HS-5 (cell line): Measurements from ENCODE around the gene NSD2.
A peak's percentile ranks its signal among the peaks of the same experiment; 100 is the strongest.
"Not testable (repeated sequence)": the region's sequence is repeated elsewhere in the genome, so short reads cannot be mapped to it uniquely, and the experiment has no call there.

Source experiments
- DNase-seq: peaks from one replicate; pipeline ENCODE4 v3.0.0-alpha.2; 2012; ENCODE audit warnings: low read depth

NSD2 gene

DNA sequence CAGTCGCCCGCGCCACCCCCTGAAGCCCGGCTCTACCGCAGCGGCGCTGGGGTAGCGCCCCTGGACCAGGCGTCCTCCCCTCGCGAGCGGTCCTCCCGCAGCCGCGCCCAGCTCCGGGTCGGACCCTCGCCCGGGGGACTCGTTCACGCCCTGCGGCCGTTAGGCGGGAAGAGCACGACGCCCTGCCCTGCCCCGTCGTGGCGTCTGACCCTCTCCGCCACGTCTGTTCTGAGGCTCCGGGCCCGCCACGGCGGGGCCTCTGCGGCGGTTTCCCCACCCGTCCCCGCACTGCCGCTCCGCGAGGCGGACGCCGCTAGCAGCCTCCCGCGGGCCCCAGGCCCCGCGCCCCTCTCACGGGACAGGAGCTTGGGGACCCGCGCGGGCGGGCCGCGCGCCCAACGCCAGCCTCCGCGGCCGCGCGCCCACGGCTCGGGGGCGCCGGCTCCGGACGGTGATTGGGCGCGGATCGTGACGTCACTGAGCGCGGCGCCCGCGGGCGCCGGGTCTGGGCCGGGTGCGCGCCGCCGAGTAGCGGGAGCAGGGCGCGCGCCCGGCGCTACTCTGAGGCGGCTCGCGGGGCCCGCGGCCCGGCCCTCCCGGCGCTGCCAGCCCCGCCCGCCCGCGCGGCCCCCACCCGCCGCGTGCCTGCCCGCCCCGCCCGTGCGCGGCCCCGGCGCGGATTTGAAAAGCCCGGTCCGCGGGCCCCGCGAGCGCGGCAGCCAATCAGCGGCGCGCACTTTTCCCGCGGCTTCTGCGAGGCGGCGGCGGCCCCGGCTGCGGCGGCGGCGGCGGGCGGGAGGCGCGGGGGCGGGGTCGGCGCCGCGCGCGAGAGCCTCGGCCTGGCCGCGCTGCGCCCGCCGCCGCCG lies at the start of gene NSD2:
Gene NSD2 (plus strand): TSS at position 816 of the 866 bp plus-strand sequence. CDS start 29,262 bp downstream, outside the sequence.
- DNase-seq, result peak; percentile 48

GRCh38 chr4:1821679-1822567 lies 49.3 kb upstream of the NSD2 start:
- no peak for DNase-seq

DNA sequence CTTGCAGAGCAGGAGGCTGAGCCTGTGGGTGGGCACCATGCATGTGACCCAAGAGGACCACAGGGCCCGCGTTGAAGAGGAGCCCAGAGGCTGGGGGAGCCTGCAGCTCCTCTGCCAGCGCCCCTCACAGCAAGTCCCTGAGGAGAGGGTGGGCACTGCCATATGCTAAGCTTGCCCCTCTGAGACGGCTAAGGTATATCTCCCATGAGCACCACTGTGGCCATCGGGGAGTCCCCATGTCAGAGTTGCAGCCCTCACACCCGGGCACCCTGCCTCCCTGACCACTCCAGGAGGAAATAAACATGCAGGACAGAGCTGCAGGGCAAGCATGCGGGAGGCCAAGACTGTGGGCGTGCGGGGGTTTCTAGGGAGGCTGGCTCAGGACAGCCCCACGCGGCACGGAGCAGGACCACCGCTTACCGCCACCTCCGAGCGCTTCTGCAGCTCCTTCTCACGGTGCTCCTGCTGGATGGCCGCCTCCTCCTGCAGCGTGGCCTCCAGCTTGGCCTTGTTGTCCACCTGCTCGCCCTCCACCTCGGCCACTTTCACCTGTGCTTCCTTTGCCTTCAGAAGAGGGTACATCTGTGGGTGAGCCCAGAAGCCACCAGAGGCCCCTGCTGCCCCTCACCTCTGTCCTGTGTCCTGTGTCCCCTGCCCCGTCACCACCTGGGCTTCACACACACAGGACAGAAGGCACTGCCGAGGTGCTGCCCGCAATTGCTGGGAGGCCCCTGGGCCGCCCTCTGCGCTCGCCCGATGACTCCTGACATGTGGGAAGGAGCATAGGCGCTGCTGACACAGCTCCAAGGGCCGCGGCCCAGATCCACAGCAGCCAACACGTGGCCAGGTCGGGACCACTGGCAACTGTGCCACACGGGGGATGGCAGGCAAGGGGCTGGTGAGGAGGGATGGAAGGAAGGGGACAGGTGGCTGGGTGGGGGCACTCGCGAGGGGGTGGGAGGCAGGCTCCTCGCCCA lies 48.3 kb upstream of the NSD2 start:
- no peak for DNase-seq

- no peak for DNase-seq
Observed at GRCh38 chr4:1823545-1823932, 47.7 kb upstream of the NSD2 start.

- no peak for DNase-seq
Observed at GRCh38 chr4:1824746-1825145, 46.4 kb upstream of the NSD2 start.

- no peak for DNase-seq
Observed at GRCh38 chr4:1825326-1825725, 45.9 kb upstream of the NSD2 start.

- no peak for DNase-seq
Observed at GRCh38 chr4:1826531-1827350, 44.5 kb upstream of the NSD2 start.

- no peak for DNase-seq
Observed at GRCh38 chr4:1830234-1830633, 41.0 kb upstream of the NSD2 start.

DNA sequence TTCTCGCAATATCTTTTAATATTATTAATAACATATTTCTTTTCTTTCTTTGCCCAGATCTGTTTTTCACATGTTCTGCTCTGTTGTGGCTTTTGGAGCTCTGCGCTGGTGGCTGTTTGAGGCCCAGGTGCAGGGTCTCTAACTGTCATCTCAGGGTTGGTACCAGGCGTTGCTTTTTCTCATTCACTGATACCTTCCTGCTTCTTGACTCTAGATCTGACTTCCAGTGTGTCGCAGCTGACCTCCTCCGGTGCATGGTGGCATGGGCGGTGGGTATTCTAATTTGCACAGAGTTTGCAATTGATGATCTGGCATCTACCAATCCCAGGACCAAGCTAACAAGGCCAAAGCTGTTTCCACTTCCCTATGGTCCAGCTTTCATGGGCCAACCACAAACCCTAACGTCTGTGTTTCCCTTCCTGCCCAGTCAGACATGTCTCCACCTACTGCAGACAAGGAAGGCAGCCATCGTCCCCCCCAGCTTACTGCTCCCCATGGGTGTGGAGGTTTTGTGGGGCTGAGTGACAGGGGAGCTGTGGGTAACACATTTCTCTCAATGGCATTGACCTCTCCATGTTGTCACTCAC lies 40.5 kb upstream of the NSD2 start:
- no peak for DNase-seq

DNA sequence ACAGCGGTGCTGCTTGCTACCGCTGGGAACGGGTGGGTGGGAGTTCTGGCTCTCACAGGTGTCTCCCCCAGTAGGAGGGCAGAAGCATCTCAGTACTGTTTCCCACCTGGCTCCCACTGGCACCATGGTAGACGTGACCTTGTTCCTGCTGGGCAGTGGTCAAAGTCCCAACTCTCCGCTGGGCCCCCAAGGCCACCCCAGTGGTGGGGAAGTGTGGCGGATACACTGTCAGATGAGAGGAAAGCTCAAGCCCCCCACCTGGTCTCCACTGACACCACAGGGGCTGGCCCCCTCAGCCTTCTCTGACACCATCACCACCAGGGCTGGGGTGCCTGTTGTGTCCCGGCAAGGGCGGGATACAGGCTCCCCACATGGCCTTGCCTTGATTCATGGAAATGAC lies 39.9 kb upstream of the NSD2 start:
- DNase-seq, result no peak

DNA sequence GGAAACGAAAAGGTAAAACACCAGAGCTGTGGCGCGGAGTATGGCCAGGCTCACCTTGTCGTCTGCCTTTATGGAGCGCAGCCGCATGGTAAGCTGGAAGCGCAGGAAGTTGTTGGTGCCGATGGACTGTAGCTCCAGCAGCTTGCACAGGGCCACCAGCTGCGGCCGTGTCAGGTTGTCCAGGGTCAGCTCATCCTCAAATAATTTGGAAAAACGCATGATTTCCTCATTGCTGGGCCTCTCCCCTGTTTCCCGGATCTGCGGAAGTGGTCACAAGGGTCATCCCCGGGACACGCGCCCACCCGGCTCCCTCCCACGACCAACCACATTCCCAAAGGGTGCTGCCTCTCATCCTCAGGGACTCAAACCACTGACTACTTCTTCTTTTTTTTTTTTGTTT lies 38.5 kb upstream of the NSD2 start:
- DNase-seq, result no peak

GRCh38 chr4:1833307-1834046 lies 37.7 kb upstream of the NSD2 start:
- DNase-seq, result no peak

DNA sequence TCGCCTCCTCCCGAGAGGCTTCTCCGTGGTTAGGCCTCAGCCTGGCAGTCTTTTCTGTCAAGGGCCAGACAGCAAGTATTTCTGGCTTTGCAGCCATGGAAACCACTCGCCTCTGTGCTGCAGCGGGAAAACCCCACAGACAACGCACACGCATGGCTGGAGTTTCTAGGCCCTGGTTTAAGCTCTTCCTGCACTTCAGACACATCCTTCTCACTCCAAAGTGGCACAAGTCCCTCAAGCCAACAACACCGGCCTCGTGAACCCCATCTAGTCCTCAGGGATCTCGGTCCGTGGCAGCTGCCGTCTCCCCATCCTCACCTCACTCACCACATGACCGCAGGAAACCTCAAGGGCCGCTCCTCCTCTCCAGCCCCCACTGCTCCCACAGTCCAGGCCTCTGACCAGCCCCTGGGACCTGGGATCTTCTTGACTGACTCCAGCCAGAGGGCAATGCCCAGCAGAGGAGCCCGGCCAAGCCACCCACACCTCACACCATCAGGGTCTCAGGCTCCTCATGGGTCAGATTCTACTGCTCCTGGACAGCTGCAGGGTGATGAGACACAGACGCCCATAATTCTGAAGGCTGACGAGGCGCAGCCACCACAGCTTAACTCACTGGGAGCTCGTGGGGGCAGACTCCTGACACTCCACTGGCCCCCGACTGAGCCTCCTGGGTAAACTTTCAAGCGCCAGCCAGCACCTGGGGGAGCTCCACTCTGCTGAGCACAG lies 37.0 kb upstream of the NSD2 start:
- no peak for DNase-seq

DNA sequence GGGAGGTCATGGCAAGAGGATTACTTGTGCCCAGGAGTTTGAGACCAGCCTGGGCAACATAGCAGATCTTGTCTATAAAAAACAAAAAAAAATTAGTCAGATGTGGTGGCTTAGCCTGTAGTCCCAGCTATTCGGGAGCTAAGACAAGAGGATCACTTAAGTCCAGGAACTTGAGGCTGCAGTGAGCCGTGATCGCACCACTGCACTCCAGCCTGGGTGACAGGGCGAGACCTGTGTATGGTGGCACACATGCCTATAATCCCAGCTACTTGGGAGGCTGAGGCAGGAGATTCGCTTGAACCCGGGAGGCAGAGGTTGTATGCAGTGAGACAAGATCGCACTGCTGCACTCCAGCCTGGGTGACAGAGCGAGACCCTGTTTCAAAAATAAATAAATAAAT lies 35.4 kb upstream of the NSD2 start:
- DNase-seq, result not testable (repeated sequence)

- no peak for DNase-seq
Observed at GRCh38 chr4:1836650-1837049, 34.5 kb upstream of the NSD2 start.

GRCh38 chr4:1837069-1837468 lies 34.1 kb upstream of the NSD2 start:
- DNase-seq, result no peak

DNA sequence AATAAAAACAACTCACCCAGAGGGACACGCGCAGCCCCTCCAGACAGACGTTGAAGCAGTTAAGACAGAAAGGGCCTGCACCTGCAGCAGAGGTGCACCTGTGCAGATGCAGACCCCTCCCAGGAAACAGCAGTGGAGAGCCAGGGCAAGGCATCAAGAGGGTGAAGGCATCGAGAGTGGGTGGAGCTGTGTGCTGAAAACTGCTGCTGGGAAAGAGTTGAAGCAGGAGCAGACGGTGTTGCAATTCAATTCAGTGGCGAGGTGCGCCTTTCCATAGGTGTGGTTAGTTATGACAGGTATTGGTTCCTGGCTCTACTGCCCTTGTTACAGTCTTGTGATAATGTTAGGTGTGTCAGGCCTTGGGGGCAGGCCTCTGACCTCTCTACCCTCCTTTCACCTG lies 31.9 kb upstream of the NSD2 start:
- no peak for DNase-seq

- no peak for DNase-seq
Observed at GRCh38 chr4:1841201-1841886, 29.8 kb upstream of the NSD2 start.

DNA sequence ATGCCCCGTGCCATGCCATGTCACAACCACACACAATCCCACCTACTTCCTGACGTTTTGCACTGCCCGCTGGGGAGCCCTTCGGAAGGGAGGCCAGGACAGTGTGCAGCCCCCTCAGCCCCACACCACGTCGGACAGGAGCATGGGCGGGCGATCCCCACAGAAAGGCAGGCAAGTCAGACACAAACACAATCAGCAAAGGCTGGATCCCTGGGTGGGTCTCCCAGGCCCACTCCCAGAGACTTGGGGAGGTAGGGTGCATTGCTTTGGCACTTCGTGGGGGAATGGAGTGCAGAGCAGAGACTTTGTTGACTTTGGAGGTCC lies 29.3 kb upstream of the NSD2 start:
- DNase-seq, result no peak
